Neural progenitor cell (in vitro differentiated cells): ENCODE data around the gene ARRDC3.

ENCODE experiments used
- CTCF ChIP-seq: fragments of 200-600 bp; sonication (generic); IDR thresholded peaks from 2 replicates; pipeline ENCODE4 v1.5.1; 2017; ENCODE audit warnings: antibody characterized with exemption, mild to moderate bottlenecking
- EZH2 ChIP-seq: fragments of 200-600 bp; sonication (generic); IDR thresholded peaks from 2 replicates; pipeline ENCODE4 v1.6.1; 2017; ENCODE audit warnings: antibody characterized with exemption, mild to moderate bottlenecking, moderate library complexity
- EZH2phosphoT487 ChIP-seq: fragments of 200-600 bp; sonication (generic); IDR thresholded peaks from 2 replicates; pipeline ENCODE4 v1.6.1; 2017; ENCODE audit warnings: antibody characterized with exemption

- TF ChIP-seq CTCF (no peak), EZH2phosphoT487 (no peak), EZH2 (no peak)
Measured at GRCh38 chr5:91345461-91345860, 37.7 kb downstream of the ARRDC3 start.
